Measurements from ENCODE around the gene RAP2B.
"Not testable (repeated sequence)": the region's sequence is repeated elsewhere in the genome, so short reads cannot be mapped to it uniquely, and the experiment has no call there.

The RAP2B gene

GRCh38 chr3:153161714-153162512 is at the start of gene RAP2B:
TSS of gene RAP2B (plus strand) at chr3:153162226. CDS start at chr3:153162694, 468 bp downstream.
- Mint-ChIP-seq H3K4me3 (peak within 1 kb of the TSS; percentile 98), H3K9me3 (no peaks in the 10 kb centered on the region), H3K27ac (peak within 1 kb of the TSS; percentile 92), H3K4me1 (peaks cover 37% of the 10 kb centered on the region), H3K27me3 (no peaks in the 10 kb centered on the region), H3K36me3 (no peaks in the 10 kb centered on the region)
- peak; percentile 51 for ATAC-seq (ENCODE audit: low read depth)
- peak; percentile 75 to 81 for DNase-seq (ENCODE audit: low spot score in 2 of 2)

DNA sequence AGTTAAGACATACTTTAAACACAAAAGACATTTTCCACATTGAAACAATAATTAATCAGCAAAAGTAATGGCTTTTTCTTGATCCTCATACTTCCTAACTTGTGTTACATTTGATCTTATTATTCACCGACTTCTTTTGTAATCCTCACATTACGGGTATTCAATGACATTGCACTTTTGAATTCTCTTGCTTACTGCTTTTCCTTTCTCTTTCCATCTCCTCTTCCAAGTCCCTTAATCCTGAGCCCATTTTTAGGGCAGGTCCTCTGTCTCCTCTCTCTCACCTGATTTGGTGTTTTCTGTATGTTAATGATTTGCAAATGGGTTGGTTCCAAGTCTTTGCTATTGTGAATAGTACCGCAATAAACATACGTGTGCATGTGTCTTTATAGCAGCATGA is 48.5 kb upstream of the RAP2B start:
- H3K27ac Mint-ChIP-seq = no peak overlapping the region
- no peaks in the 10 kb centered on the region for H3K36me3 Mint-ChIP-seq
- DNase-seq (ENCODE audit: low spot score in 2 of 2) (no peak), ATAC-seq (ENCODE audit: low read depth) (no peak)
- peaks cover 4% of the 10 kb centered on the region for H3K27me3 Mint-ChIP-seq
- H3K4me3 Mint-ChIP-seq = no peak overlapping the region
- peaks cover 2% of the 10 kb centered on the region for H3K9me3 Mint-ChIP-seq
- no peaks in the 10 kb centered on the region for H3K4me1 Mint-ChIP-seq

DNA sequence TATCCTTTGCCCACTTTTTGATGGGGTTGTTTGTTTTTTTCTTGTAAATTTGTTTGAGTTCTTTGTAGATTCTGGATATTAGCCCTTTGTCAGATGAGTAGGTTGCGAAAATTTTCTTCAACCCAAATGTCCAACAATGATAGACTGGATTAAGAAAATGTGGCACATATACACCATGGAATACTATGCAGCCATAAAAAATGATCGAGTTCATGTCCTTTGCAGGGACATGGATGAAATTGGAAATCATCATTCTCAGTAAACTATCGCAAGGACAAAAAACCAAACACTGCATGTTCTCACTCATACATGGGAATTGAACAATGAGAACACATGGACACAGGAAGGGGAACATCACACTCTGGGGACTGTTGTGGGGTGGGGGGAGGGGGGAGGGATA is 47.8 kb upstream of the RAP2B start:
- not testable (repeated sequence) for H3K27ac Mint-ChIP-seq; H3K36me3 Mint-ChIP-seq; H3K4me3 Mint-ChIP-seq; H3K27me3 Mint-ChIP-seq; ATAC-seq (ENCODE audit: low read depth); H3K4me1 Mint-ChIP-seq; H3K9me3 Mint-ChIP-seq; DNase-seq (ENCODE audit: low spot score in 2 of 2)

- DNase-seq (ENCODE audit: low spot score in 2 of 2) = no peak
- Mint-ChIP-seq H3K4me1 (no peaks in the 10 kb centered on the region), H3K4me3 (no peak overlapping the region), H3K9me3 (peaks cover 2% of the 10 kb centered on the region), H3K27me3 (peaks cover 3% of the 10 kb centered on the region), H3K27ac (no peak overlapping the region), H3K36me3 (no peaks in the 10 kb centered on the region)
- ATAC-seq (ENCODE audit: low read depth) = no peak
Observed at GRCh38 chr3:153115326-153115725, 46.7 kb upstream of the RAP2B start.

GRCh38 chr3:153127788-153128187 is 34.2 kb upstream of the RAP2B start:
- Mint-ChIP-seq H3K27me3 (no peaks in the 10 kb centered on the region), H3K27ac (no peak overlapping the region), H3K4me1 (no peaks in the 10 kb centered on the region), H3K36me3 (no peaks in the 10 kb centered on the region), H3K9me3 (peaks cover 5% of the 10 kb centered on the region), H3K4me3 (no peak overlapping the region)
- DNase-seq (ENCODE audit: low spot score in 2 of 2) = no peak
- ATAC-seq (ENCODE audit: low read depth) = no peak

- Mint-ChIP-seq H3K4me1 (no peaks in the 10 kb centered on the region), H3K36me3 (no peaks in the 10 kb centered on the region)
Observed at GRCh38 chr3:153129426-153129825, 32.6 kb upstream of the RAP2B start.

DNA sequence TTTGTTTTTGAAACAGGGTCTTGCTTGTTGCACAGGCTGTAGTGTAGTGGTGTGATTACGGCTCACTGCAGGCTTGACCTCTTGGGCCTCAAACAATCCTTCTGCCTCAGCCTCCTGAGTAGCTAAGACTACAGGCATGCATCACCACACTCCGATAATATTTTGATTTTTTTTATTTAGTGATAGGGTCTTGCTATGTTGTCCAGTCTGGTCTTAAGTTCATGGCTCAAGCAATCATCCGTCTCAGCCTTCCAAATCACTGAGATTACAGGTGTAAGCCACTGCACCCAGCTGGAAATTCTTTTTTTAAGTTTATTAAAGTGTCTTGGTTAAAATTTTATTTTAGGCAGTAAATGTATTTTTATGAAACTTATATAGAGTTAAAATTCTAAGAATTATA is 32.2 kb upstream of the RAP2B start:
- Mint-ChIP-seq H3K4me3 (no peak overlapping the region), H3K36me3 (no peaks in the 10 kb centered on the region), H3K27ac (no peak overlapping the region), H3K27me3 (no peaks in the 10 kb centered on the region), H3K4me1 (no peaks in the 10 kb centered on the region), H3K9me3 (peaks cover 5% of the 10 kb centered on the region)
- DNase-seq (ENCODE audit: low spot score in 2 of 2) (no peak), ATAC-seq (ENCODE audit: low read depth) (no peak)

More at GRCh38 chr3:153129426-153129825, 32.6 kb upstream of the RAP2B start:
- no peak overlapping the region for H3K4me3 Mint-ChIP-seq
- H3K9me3 Mint-ChIP-seq = peaks cover 5% of the 10 kb centered on the region
- no peak overlapping the region for H3K27ac Mint-ChIP-seq
- DNase-seq (ENCODE audit: low spot score in 2 of 2) = no peak
- no peaks in the 10 kb centered on the region for H3K27me3 Mint-ChIP-seq
- ATAC-seq (ENCODE audit: low read depth) = no peak

- ATAC-seq (ENCODE audit: low read depth) (no peak), DNase-seq (ENCODE audit: low spot score in 2 of 2) (no peak)
- no peak overlapping the region for H3K27ac Mint-ChIP-seq
- H3K36me3 Mint-ChIP-seq = no peaks in the 10 kb centered on the region
- H3K4me1 Mint-ChIP-seq = no peaks in the 10 kb centered on the region
- no peaks in the 10 kb centered on the region for H3K27me3 Mint-ChIP-seq
- H3K9me3 Mint-ChIP-seq = peaks cover 4% of the 10 kb centered on the region
- no peak overlapping the region for H3K4me3 Mint-ChIP-seq
Observed at GRCh38 chr3:153130312-153130977, 31.6 kb upstream of the RAP2B start.

- Mint-ChIP-seq H3K9me3 (no peaks in the 10 kb centered on the region), H3K27me3 (peaks cover 8% of the 10 kb centered on the region), H3K36me3 (no peaks in the 10 kb centered on the region), H3K4me3 (no peak overlapping the region), H3K27ac (no peak overlapping the region), H3K4me1 (peaks cover 4% of the 10 kb centered on the region)
- DNase-seq (ENCODE audit: low spot score in 2 of 2) (no peak), ATAC-seq (ENCODE audit: low read depth) (peak; percentile 41)
Observed at GRCh38 chr3:153137626-153138025, 24.4 kb upstream of the RAP2B start.

DNA sequence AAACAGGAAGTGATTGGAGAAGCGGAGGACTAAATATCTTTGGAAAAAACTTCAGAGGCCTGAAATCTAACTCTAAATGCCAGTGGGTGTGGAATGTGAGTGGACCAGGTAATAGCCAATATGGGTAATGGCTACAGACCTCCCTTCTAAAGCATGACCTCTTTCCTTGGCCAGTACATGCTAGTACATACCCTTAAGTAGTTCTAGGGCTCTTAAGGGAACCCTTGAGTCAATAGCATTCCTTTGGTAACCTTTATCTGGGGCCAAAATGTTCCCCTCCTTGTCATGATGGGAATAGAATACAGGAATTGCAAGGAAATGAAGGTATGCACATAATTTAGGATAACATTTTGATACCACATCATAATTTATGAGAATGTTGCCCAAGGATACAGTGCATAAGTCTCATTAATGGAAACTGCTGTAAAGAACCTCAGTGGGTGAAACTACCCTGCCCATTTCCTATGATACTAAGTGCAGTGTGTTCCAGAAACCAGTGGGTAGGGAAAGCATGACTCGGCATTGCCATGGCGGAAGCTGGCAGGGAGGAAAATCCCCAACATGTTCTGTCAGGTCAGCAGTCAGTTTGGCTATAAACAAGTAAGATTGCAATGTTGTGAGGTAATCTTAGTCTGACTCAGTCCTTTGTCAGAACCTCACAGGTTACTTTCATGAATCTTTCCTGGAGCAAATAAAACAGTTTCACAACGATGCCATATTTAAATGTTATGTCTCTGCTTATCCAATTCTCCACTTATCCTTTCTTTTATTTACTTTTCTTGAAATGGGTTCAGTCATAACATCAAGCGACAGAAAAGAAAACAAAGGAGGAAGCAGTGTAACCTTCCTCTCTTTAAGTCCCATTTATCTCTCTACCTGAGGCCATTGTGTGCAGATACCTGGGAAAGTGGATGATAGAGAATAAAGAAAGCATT is 23.5 kb upstream of the RAP2B start:
- Mint-ChIP-seq H3K27me3 (peaks cover 8% of the 10 kb centered on the region), H3K9me3 (no peaks in the 10 kb centered on the region), H3K4me1 (peaks cover 4% of the 10 kb centered on the region), H3K27ac (no peak overlapping the region), H3K4me3 (no peak overlapping the region), H3K36me3 (no peaks in the 10 kb centered on the region)
- no peak for ATAC-seq (ENCODE audit: low read depth)
- DNase-seq (ENCODE audit: low spot score in 2 of 2) = no peak

- no peak overlapping the region for H3K27ac Mint-ChIP-seq
- H3K9me3 Mint-ChIP-seq = no peaks in the 10 kb centered on the region
- no peaks in the 10 kb centered on the region for H3K36me3 Mint-ChIP-seq
- ATAC-seq (ENCODE audit: low read depth) (no peak), DNase-seq (ENCODE audit: low spot score in 2 of 2) (no peak)
- peaks cover 2% of the 10 kb centered on the region for H3K4me1 Mint-ChIP-seq
- no peak overlapping the region for H3K4me3 Mint-ChIP-seq
- H3K27me3 Mint-ChIP-seq = peaks cover 6% of the 10 kb centered on the region
Observed at GRCh38 chr3:153142961-153143360, 19.1 kb upstream of the RAP2B start.

DNA sequence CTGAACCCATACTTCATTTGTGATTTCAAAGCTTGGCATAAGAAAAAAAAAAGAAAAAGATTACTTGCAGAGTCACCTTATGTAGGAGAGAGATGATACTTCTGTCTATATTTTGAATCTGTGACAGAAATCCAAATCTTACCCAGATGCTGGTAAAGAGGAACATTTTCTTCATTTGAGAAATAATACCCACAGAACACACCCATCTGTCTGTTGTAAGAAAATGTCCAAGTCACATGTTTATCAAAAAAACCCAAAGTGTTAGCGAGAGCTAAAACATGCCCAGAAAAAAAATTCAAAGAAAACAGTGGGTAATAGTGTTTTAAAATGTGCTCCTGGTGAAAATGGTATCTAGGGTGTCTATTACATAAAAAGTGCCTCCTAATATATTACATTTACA is 18.0 kb upstream of the RAP2B start:
- no peak overlapping the region for H3K27ac Mint-ChIP-seq
- DNase-seq (ENCODE audit: low spot score in 2 of 2) = no peak
- no peak for ATAC-seq (ENCODE audit: low read depth)
- no peaks in the 10 kb centered on the region for H3K36me3 Mint-ChIP-seq
- H3K4me3 Mint-ChIP-seq = no peak overlapping the region
- H3K9me3 Mint-ChIP-seq = peaks cover 2% of the 10 kb centered on the region
- H3K4me1 Mint-ChIP-seq = peaks cover 2% of the 10 kb centered on the region
- H3K27me3 Mint-ChIP-seq = peaks cover 6% of the 10 kb centered on the region

- no peak for DNase-seq (ENCODE audit: low spot score in 2 of 2)
- ATAC-seq (ENCODE audit: low read depth) = no peak
- peaks cover 6% of the 10 kb centered on the region for H3K27me3 Mint-ChIP-seq
- no peak overlapping the region for H3K4me3 Mint-ChIP-seq
- H3K4me1 Mint-ChIP-seq = peaks cover 2% of the 10 kb centered on the region
- H3K27ac Mint-ChIP-seq = no peak overlapping the region
- H3K9me3 Mint-ChIP-seq = peaks cover 2% of the 10 kb centered on the region
- no peaks in the 10 kb centered on the region for H3K36me3 Mint-ChIP-seq
Observed at GRCh38 chr3:153144779-153145178, 17.2 kb upstream of the RAP2B start.

DNA sequence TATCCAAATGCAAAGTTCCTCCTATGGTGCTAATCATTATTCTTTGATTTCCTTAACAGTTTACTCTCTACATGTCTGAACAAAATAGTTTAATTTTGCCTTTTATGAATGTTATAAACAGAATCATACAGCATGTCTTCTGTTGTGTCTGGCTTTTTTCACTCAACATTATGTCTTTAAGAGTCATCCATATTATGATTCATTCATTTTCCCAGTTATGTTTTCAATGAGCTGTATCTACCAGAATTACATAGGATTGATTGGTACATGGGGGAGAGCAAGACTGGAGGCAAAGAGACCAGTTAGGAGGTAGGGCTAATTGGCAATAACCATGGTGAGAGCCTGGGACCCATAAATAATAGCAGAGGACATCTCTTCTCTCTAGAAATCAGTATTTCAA is 16.6 kb upstream of the RAP2B start:
- H3K27ac Mint-ChIP-seq = no peak overlapping the region
- H3K9me3 Mint-ChIP-seq = peaks cover 2% of the 10 kb centered on the region
- H3K4me1 Mint-ChIP-seq = peaks cover 2% of the 10 kb centered on the region
- DNase-seq (ENCODE audit: low spot score in 2 of 2) (no peak), ATAC-seq (ENCODE audit: low read depth) (no peak)
- H3K27me3 Mint-ChIP-seq = peaks cover 6% of the 10 kb centered on the region
- no peak overlapping the region for H3K4me3 Mint-ChIP-seq
- no peaks in the 10 kb centered on the region for H3K36me3 Mint-ChIP-seq
